Central memory CD8-positive, alpha-beta T cell (primary cell): ENCODE measurements around the gene PLEKHH3.
"Not testable (repeated sequence)": the region's sequence is repeated elsewhere in the genome, so short reads cannot be mapped to it uniquely, and the experiment has no call there.

ENCODE experiments used
- ATAC-seq: fragments of 150-1000 bp; cut with Tn5 transposase; replicated peaks from 2 replicates; pipeline ENCODE4 v1.10.0; 2022; ENCODE audit warnings: mild to moderate bottlenecking, moderate FRiP score, moderate number of reproducible peaks; ENCODE audit not compliant: poor library complexity, severe bottlenecking; ENCODE audit errors: extremely low read depth
- DNase-seq, 2 donors: peaks; one replicate each; pipeline ENCODE4 v3.0.0; 2021; ENCODE audit warnings: low spot score in 2 of 2
- H3K27ac Mint-ChIP-seq: one replicate; pipeline ENCODE4 v1.8.0; 2022; ENCODE audit warnings: low read depth, mild to moderate bottlenecking, moderate library complexity, mixed read lengths
- H3K27me3 Mint-ChIP-seq: one replicate; pipeline ENCODE4 v1.8.0; 2022; ENCODE audit warnings: mixed read lengths
- H3K36me3 Mint-ChIP-seq: one replicate; pipeline ENCODE4 v1.8.0; 2022; ENCODE audit warnings: mild to moderate bottlenecking, moderate library complexity, mixed read lengths; ENCODE audit not compliant: insufficient read depth
- H3K4me1 Mint-ChIP-seq: one replicate; pipeline ENCODE4 v1.8.0; 2022; ENCODE audit warnings: mixed read lengths
- H3K4me3 Mint-ChIP-seq: one replicate; pipeline ENCODE4 v1.8.0; 2022; ENCODE audit warnings: mild to moderate bottlenecking, moderate library complexity, mixed read lengths
- H3K9me3 Mint-ChIP-seq: one replicate; pipeline ENCODE4 v1.8.0; 2022; ENCODE audit warnings: mixed read lengths

Gene PLEKHH3

GRCh38 chr17:42659932-42660274 lies 16.9 kb downstream of the PLEKHH3 start:
- H3K36me3 Mint-ChIP-seq, H3K27me3 Mint-ChIP-seq, H3K9me3 Mint-ChIP-seq, ATAC-seq, DNase-seq: not testable (repeated sequence)
- Mint-ChIP-seq H3K4me1 (peaks cover 22% of the 10 kb centered on the region), H3K27ac (peak overlapping the region; percentile 44), H3K4me3 (peak overlapping the region; percentile 87)

GRCh38 chr17:42659079-42659931 lies 17.5 kb downstream of the PLEKHH3 start, which contains the start of gene TUBG2:
Gene TUBG2 (plus strand): TSS chr17:42659284. CDS start chr17:42659504, 220 bp downstream.
- H3K27ac Mint-ChIP-seq: peak within 1 kb of the TSS; percentile 44
- peak in 1 of 2 donors; percentile 18 for DNase-seq
- peaks cover 22% of the 10 kb centered on the region for H3K4me1 Mint-ChIP-seq
- H3K4me3 Mint-ChIP-seq: peak within 1 kb of the TSS; percentile 87
- peaks cover 1% of the 10 kb centered on the region for H3K27me3 Mint-ChIP-seq
- peaks cover 3% of the 10 kb centered on the region for H3K36me3 Mint-ChIP-seq
- ATAC-seq: peak; percentile 78
- H3K9me3 Mint-ChIP-seq: no peaks in the 10 kb centered on the region

- ATAC-seq (no peak), DNase-seq (no peak)
- peaks cover 27% of the 10 kb centered on the region for H3K4me1 Mint-ChIP-seq
- peaks cover 14% of the 10 kb centered on the region for H3K27me3 Mint-ChIP-seq
- no peaks in the 10 kb centered on the region for H3K9me3 Mint-ChIP-seq
- H3K27ac Mint-ChIP-seq: no peak overlapping the region
- peak overlapping the region; percentile 87 for H3K4me3 Mint-ChIP-seq
- H3K36me3 Mint-ChIP-seq: peaks cover 5% of the 10 kb centered on the region
Observed at GRCh38 chr17:42657824-42658588, 18.8 kb downstream of the PLEKHH3 start.

- Mint-ChIP-seq H3K36me3 (peaks cover 5% of the 10 kb centered on the region), H3K27me3 (peaks cover 16% of the 10 kb centered on the region), H3K4me1 (peaks cover 27% of the 10 kb centered on the region), H3K9me3 (no peaks in the 10 kb centered on the region), H3K27ac (no peak overlapping the region), H3K4me3 (no peak overlapping the region)
- no peak for DNase-seq
- no peak for ATAC-seq
Observed at GRCh38 chr17:42655528-42655927, 21.3 kb downstream of the PLEKHH3 start.

- Mint-ChIP-seq H3K4me3 (no peak overlapping the region), H3K27ac (no peak overlapping the region), H3K4me1 (peaks cover 15% of the 10 kb centered on the region), H3K27me3 (peaks cover 16% of the 10 kb centered on the region), H3K36me3 (peaks cover 2% of the 10 kb centered on the region), H3K9me3 (no peaks in the 10 kb centered on the region)
- DNase-seq (no peak), ATAC-seq (no peak)
Observed at GRCh38 chr17:42653179-42654124, 23.3 kb downstream of the PLEKHH3 start.

DNA sequence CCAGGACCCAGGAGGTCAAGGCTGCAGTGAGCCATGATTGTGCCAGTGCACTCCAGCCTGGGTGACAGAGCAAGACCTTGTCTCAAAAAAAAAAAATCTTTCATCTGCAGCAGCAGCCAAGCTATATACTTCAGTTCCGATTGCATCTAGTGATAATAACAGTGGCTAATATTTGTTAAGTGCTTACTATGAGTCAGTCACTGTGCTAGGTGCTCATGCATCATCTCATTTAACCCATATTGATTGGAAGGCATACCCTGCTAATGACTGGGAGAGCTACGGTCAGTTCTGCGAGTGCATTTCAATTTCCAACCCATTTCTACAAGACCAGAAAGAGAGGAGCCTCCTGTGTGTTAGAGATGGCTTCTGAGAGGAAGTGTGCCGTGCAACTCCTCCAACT lies 25.4 kb downstream of the PLEKHH3 start:
- ATAC-seq: no peak
- Mint-ChIP-seq H3K36me3 (peaks cover 2% of the 10 kb centered on the region), H3K9me3 (no peaks in the 10 kb centered on the region), H3K4me1 (peaks cover 18% of the 10 kb centered on the region), H3K27ac (no peak overlapping the region), H3K4me3 (no peak overlapping the region), H3K27me3 (peaks cover 16% of the 10 kb centered on the region)
- DNase-seq: no peak

DNA sequence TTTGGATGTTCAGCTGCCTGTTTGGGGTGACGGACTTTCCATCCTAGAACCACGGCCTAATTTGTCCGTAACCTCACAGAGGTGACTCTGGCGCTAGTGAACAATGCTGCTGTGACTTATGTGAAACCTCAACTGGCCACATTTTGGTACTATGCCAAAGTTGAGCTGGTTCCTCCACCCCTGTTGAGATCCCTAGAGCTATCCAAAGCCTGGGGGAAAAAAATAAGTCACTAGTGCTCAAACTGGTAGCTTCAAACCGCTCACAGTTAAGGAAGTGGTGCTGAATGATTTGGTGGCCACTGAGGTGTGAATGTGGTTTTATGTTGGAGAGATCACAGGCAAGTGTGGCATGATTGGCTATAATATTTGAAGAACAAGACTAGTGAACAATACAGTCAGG lies 29.0 kb downstream of the PLEKHH3 start:
- no peak for ATAC-seq
- Mint-ChIP-seq H3K36me3 (no peaks in the 10 kb centered on the region), H3K4me1 (peaks cover 7% of the 10 kb centered on the region), H3K4me3 (no peak overlapping the region), H3K27ac (no peak overlapping the region), H3K27me3 (peaks cover 4% of the 10 kb centered on the region), H3K9me3 (no peaks in the 10 kb centered on the region)
- DNase-seq: no peak

DNA sequence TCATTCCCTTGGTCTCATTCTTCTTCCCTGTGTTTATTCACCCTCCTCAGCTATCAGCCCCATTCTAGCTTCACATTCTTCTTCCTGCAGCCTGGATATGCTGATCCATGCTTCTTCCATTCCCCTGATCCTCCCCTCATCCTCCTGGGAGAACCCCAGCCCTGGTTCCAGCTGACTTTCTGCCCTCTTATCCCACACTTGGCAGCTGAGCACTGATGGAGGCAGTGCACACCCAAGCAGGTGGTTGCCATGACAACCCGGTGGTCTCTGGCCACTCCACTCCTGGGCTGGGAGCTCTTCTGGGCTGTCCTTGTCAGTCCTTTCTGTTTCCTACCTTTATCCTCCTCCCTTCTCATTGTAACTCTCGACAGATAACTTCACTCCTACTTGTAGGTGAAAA lies 34.5 kb downstream of the PLEKHH3 start:
- DNase-seq: no peak
- peaks cover 11% of the 10 kb centered on the region for H3K27me3 Mint-ChIP-seq
- H3K27ac Mint-ChIP-seq: no peak overlapping the region
- H3K36me3 Mint-ChIP-seq: no peaks in the 10 kb centered on the region
- no peaks in the 10 kb centered on the region for H3K9me3 Mint-ChIP-seq
- no peaks in the 10 kb centered on the region for H3K4me1 Mint-ChIP-seq
- ATAC-seq: no peak
- H3K4me3 Mint-ChIP-seq: no peak overlapping the region

DNA sequence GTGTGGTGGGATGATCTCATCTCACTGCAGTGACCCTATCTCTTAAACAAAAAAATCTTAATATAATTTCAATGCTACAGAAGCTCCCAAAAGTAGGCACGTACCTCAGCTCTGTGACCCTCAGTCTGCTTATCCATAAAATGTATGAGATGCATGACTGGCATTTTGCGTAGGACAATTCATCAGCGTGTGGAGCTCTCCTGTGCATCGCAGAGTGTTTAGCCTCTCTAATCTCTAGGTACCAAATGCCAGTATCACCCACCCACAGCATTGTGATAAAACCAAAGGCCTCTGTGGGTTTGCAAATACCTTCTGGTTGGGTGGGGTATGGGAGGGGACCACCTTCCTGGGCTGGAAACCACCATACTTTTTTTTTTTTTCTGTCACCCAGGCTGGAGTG lies 36.7 kb downstream of the PLEKHH3 start:
- H3K27ac Mint-ChIP-seq: no peak overlapping the region
- no peaks in the 10 kb centered on the region for H3K36me3 Mint-ChIP-seq
- ATAC-seq (no peak), DNase-seq (no peak)
- no peak overlapping the region for H3K4me3 Mint-ChIP-seq
- peaks cover 11% of the 10 kb centered on the region for H3K27me3 Mint-ChIP-seq
- H3K9me3 Mint-ChIP-seq: no peaks in the 10 kb centered on the region
- H3K4me1 Mint-ChIP-seq: no peaks in the 10 kb centered on the region

- H3K4me1 Mint-ChIP-seq: no peaks in the 10 kb centered on the region
- peaks cover 11% of the 10 kb centered on the region for H3K27me3 Mint-ChIP-seq
- no peaks in the 10 kb centered on the region for H3K36me3 Mint-ChIP-seq
- no peaks in the 10 kb centered on the region for H3K9me3 Mint-ChIP-seq
- H3K27ac Mint-ChIP-seq: no peak overlapping the region
- ATAC-seq (no peak), DNase-seq (no peak)
- no peak overlapping the region for H3K4me3 Mint-ChIP-seq
Observed at GRCh38 chr17:42639525-42640113, 37.2 kb downstream of the PLEKHH3 start.

DNA sequence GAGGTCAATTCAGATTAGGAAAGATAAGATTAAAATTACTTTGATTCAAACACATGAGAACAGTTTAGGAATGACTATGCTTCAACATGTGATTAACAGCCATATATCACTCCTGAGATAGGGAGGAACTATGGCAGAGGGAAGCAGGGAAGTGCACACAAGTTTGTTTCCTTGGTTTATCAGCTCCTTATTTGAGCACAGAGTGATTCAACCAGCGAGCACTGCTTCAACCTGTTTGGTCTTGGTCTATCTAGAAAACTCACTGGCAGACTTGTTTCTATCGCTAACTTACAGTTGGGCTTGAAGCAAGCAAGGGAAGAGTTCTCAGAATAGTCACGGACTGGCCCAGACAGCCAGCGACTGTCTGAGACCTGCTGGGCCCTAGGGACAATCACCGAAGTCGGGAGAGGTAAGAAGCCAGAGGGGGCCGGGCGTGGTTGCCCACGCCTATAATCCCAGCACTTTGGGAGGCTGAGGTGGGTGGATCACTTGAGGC lies 43.8 kb downstream of the PLEKHH3 start:
- ATAC-seq (no peak), DNase-seq (no peak)
- H3K36me3 Mint-ChIP-seq: peaks cover 2% of the 10 kb centered on the region
- H3K27ac Mint-ChIP-seq: no peak overlapping the region
- no peaks in the 10 kb centered on the region for H3K9me3 Mint-ChIP-seq
- no peaks in the 10 kb centered on the region for H3K4me1 Mint-ChIP-seq
- H3K4me3 Mint-ChIP-seq: no peak overlapping the region
- H3K27me3 Mint-ChIP-seq: no peaks in the 10 kb centered on the region
